ENCODE measurements around the gene GNAT2.

The GNAT2 gene

GRCh38 chr1:109615879-109616278, 3.5 kb downstream of the GNAT2 start:
- Mint-ChIP-seq H3K36me3 (ENCODE audit: low read depth) (peaks cover 13% of the 10 kb centered on the region), H3K9me3 (no peaks in the 10 kb centered on the region), H3K4me3 (no peak overlapping the region), H3K27me3 (no peaks in the 10 kb centered on the region), H3K27ac (no peak overlapping the region), H3K4me1 (ENCODE audit: low read depth) (peaks cover 38% of the 10 kb centered on the region)
- no peak for DNase-seq

GRCh38 chr1:109613361-109614147, 5.9 kb downstream of the GNAT2 start:
- no peak for DNase-seq
- no peak overlapping the region for H3K27ac Mint-ChIP-seq
- no peaks in the 10 kb centered on the region for H3K9me3 Mint-ChIP-seq
- H3K27me3 Mint-ChIP-seq, result no peaks in the 10 kb centered on the region
- H3K4me1 Mint-ChIP-seq (ENCODE audit: low read depth), result peaks cover 28% of the 10 kb centered on the region
- H3K4me3 Mint-ChIP-seq, result no peak overlapping the region
- no peaks in the 10 kb centered on the region for H3K36me3 Mint-ChIP-seq (ENCODE audit: low read depth)

GRCh38 chr1:109611308-109611990, 8.0 kb downstream of the GNAT2 start:
- Mint-ChIP-seq H3K27me3 (no peaks in the 10 kb centered on the region), H3K4me1 (ENCODE audit: low read depth) (peaks cover 9% of the 10 kb centered on the region), H3K27ac (no peak overlapping the region), H3K9me3 (no peaks in the 10 kb centered on the region), H3K4me3 (no peak overlapping the region), H3K36me3 (ENCODE audit: low read depth) (no peaks in the 10 kb centered on the region)
- DNase-seq, result no peak

- Mint-ChIP-seq H3K27me3 (no peaks in the 10 kb centered on the region), H3K4me1 (ENCODE audit: low read depth) (peaks cover 2% of the 10 kb centered on the region), H3K27ac (no peak overlapping the region), H3K9me3 (no peaks in the 10 kb centered on the region), H3K4me3 (no peak overlapping the region), H3K36me3 (ENCODE audit: low read depth) (no peaks in the 10 kb centered on the region)
- no peak for DNase-seq
Observed at GRCh38 chr1:109610609-109611307, 8.7 kb downstream of the GNAT2 start.

- Mint-ChIP-seq H3K36me3 (ENCODE audit: low read depth) (no peaks in the 10 kb centered on the region), H3K9me3 (no peaks in the 10 kb centered on the region), H3K4me1 (ENCODE audit: low read depth) (no peaks in the 10 kb centered on the region), H3K27me3 (no peaks in the 10 kb centered on the region), H3K4me3 (no peak overlapping the region), H3K27ac (no peak overlapping the region)
- DNase-seq, result no peak
Observed at GRCh38 chr1:109609881-109610280, 9.5 kb downstream of the GNAT2 start.

GRCh38 chr1:109605381-109605780, 14.0 kb downstream of the GNAT2 start:
- Mint-ChIP-seq H3K27ac (no peak overlapping the region), H3K36me3 (ENCODE audit: low read depth) (peaks cover 10% of the 10 kb centered on the region), H3K4me1 (ENCODE audit: low read depth) (peaks cover 16% of the 10 kb centered on the region), H3K27me3 (no peaks in the 10 kb centered on the region), H3K4me3 (no peak overlapping the region), H3K9me3 (no peaks in the 10 kb centered on the region)
- no peak for DNase-seq

- no peak overlapping the region for H3K27ac Mint-ChIP-seq
- no peak for DNase-seq
Observed at GRCh38 chr1:109603229-109603628, 16.2 kb downstream of the GNAT2 start.

GRCh38 chr1:109598655-109599054, 20.8 kb downstream of the GNAT2 start:
- no peaks in the 10 kb centered on the region for H3K27me3 Mint-ChIP-seq
- no peak overlapping the region for H3K4me3 Mint-ChIP-seq
- peaks cover 20% of the 10 kb centered on the region for H3K4me1 Mint-ChIP-seq (ENCODE audit: low read depth)
- peaks cover 67% of the 10 kb centered on the region for H3K36me3 Mint-ChIP-seq (ENCODE audit: low read depth)
- no peak overlapping the region for H3K27ac Mint-ChIP-seq
- DNase-seq, result no peak
- no peaks in the 10 kb centered on the region for H3K9me3 Mint-ChIP-seq

More at GRCh38 chr1:109603229-109603628, 16.2 kb downstream of the GNAT2 start:
- H3K9me3 Mint-ChIP-seq, result no peaks in the 10 kb centered on the region
- H3K36me3 Mint-ChIP-seq (ENCODE audit: low read depth), result peaks cover 25% of the 10 kb centered on the region
- H3K4me3 Mint-ChIP-seq, result no peak overlapping the region
- peaks cover 16% of the 10 kb centered on the region for H3K4me1 Mint-ChIP-seq (ENCODE audit: low read depth)
- H3K27me3 Mint-ChIP-seq, result no peaks in the 10 kb centered on the region

- Mint-ChIP-seq H3K27me3 (no peaks in the 10 kb centered on the region), H3K27ac (no peak overlapping the region), H3K9me3 (no peaks in the 10 kb centered on the region), H3K4me3 (no peak overlapping the region), H3K4me1 (ENCODE audit: low read depth) (peaks cover 18% of the 10 kb centered on the region), H3K36me3 (ENCODE audit: low read depth) (peaks cover 68% of the 10 kb centered on the region)
- no peak for DNase-seq
Observed at GRCh38 chr1:109598156-109598555, 21.3 kb downstream of the GNAT2 start.

- peaks cover 86% of the 10 kb centered on the region for H3K36me3 Mint-ChIP-seq (ENCODE audit: low read depth)
- H3K4me3 Mint-ChIP-seq, result no peak overlapping the region
- H3K27ac Mint-ChIP-seq, result no peak overlapping the region
- peaks cover 5% of the 10 kb centered on the region for H3K4me1 Mint-ChIP-seq (ENCODE audit: low read depth)
- no peaks in the 10 kb centered on the region for H3K27me3 Mint-ChIP-seq
- no peak for DNase-seq
- no peaks in the 10 kb centered on the region for H3K9me3 Mint-ChIP-seq
Observed at GRCh38 chr1:109595531-109595930, 23.9 kb downstream of the GNAT2 start.

- H3K4me3 Mint-ChIP-seq, result no peak overlapping the region
- no peak for DNase-seq
- peaks cover 5% of the 10 kb centered on the region for H3K4me1 Mint-ChIP-seq (ENCODE audit: low read depth)
- no peak overlapping the region for H3K27ac Mint-ChIP-seq
- peaks cover 92% of the 10 kb centered on the region for H3K36me3 Mint-ChIP-seq (ENCODE audit: low read depth)
- no peaks in the 10 kb centered on the region for H3K27me3 Mint-ChIP-seq
- no peaks in the 10 kb centered on the region for H3K9me3 Mint-ChIP-seq
Observed at GRCh38 chr1:109592916-109593315, 26.5 kb downstream of the GNAT2 start.

- DNase-seq, result no peak
- peaks cover 1% of the 10 kb centered on the region for H3K4me1 Mint-ChIP-seq (ENCODE audit: low read depth)
- no peaks in the 10 kb centered on the region for H3K27me3 Mint-ChIP-seq
- no peak overlapping the region for H3K4me3 Mint-ChIP-seq
- H3K36me3 Mint-ChIP-seq (ENCODE audit: low read depth), result peaks cover 90% of the 10 kb centered on the region
- H3K27ac Mint-ChIP-seq, result peak overlapping the region; percentile 36
- H3K9me3 Mint-ChIP-seq, result no peaks in the 10 kb centered on the region
Observed at GRCh38 chr1:109589679-109590078, 29.7 kb downstream of the GNAT2 start.

GRCh38 chr1:109589177-109589576, 30.2 kb downstream of the GNAT2 start:
- H3K27me3 Mint-ChIP-seq, result no peaks in the 10 kb centered on the region
- peaks cover 91% of the 10 kb centered on the region for H3K36me3 Mint-ChIP-seq (ENCODE audit: low read depth)
- H3K27ac Mint-ChIP-seq, result no peak overlapping the region
- no peaks in the 10 kb centered on the region for H3K9me3 Mint-ChIP-seq
- no peak for DNase-seq
- peaks cover 1% of the 10 kb centered on the region for H3K4me1 Mint-ChIP-seq (ENCODE audit: low read depth)
- no peak overlapping the region for H3K4me3 Mint-ChIP-seq

GRCh38 chr1:109586055-109586454, 33.4 kb downstream of the GNAT2 start:
- no peaks in the 10 kb centered on the region for H3K27me3 Mint-ChIP-seq
- no peak overlapping the region for H3K4me3 Mint-ChIP-seq
- H3K27ac Mint-ChIP-seq, result no peak overlapping the region
- H3K9me3 Mint-ChIP-seq, result no peaks in the 10 kb centered on the region
- peaks cover 87% of the 10 kb centered on the region for H3K36me3 Mint-ChIP-seq (ENCODE audit: low read depth)
- DNase-seq, result no peak
- H3K4me1 Mint-ChIP-seq (ENCODE audit: low read depth), result no peaks in the 10 kb centered on the region

GRCh38 chr1:109584766-109585165, 34.6 kb downstream of the GNAT2 start:
- no peak for DNase-seq
- no peaks in the 10 kb centered on the region for H3K9me3 Mint-ChIP-seq
- H3K27me3 Mint-ChIP-seq, result no peaks in the 10 kb centered on the region
- H3K27ac Mint-ChIP-seq, result no peak overlapping the region
- peaks cover 88% of the 10 kb centered on the region for H3K36me3 Mint-ChIP-seq (ENCODE audit: low read depth)
- H3K4me1 Mint-ChIP-seq (ENCODE audit: low read depth), result no peaks in the 10 kb centered on the region
- no peak overlapping the region for H3K4me3 Mint-ChIP-seq
